KOPT-K1 (cell line): Measurements from ENCODE around the gene PBX4.

ENCODE experiments used
- H3K27ac ChIP-seq: fragments of 200-600 bp; sonication (generic); 2 replicates; pipeline ENCODE4 v1.5.1; 2016; ENCODE audit warnings: antibody characterized with exemption, mild to moderate bottlenecking, low read depth, low read length; ENCODE audit not compliant: poor library complexity, severe bottlenecking
- H3K36me3 ChIP-seq: fragments of 200-600 bp; sonication (generic); 2 replicates; pipeline ENCODE4 v1.5.1; 2017; ENCODE audit warnings: antibody characterized with exemption, mild to moderate bottlenecking, low read length, moderate library complexity; ENCODE audit not compliant: insufficient read depth
- H3K9me3 ChIP-seq: fragments of 200-600 bp; sonication (generic); 2 replicates; pipeline ENCODE4 v1.5.1; 2017; ENCODE audit warnings: antibody characterized with exemption, low read length, mild to moderate bottlenecking; ENCODE audit not compliant: insufficient read depth, poor library complexity, severe bottlenecking

The PBX4 gene

GRCh38 chr19:19637186-19637522 lies 18.7 kb upstream of the PBX4 start:
- no peaks in the 10 kb centered on the region for H3K9me3 ChIP-seq
- no peak overlapping the region for H3K27ac ChIP-seq
- peaks cover 62% of the 10 kb centered on the region for H3K36me3 ChIP-seq

DNA sequence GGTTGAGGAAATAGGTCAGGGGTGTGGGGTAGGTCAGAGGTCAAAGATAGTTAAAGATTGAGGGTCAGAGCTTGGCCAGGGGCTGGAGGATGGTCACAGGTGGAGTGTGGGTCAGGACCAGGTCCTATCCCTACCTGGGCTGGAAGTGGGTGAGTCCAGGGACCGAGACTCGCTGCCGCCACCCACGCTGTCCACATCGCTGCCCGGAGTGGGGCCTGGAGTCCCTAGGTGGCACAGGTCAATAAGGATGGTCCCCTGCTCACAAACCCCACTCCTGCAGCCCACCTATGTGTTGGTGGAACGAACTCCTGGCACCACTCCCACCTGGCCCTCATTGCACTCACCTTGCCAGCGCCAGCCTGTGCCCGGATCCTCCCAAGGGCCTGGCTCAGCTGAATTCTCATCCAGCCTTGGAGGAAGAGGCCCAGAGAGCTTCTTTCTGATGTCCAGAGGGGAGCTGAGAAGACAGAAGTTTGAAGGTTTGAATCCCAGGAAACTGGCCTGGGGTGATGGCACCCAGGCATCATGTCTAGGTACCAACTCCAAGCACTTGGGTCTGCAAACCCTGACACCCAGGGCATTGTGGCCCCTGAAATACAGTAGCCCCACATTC lies 18.2 kb upstream of the PBX4 start:
- peaks cover 63% of the 10 kb centered on the region for H3K36me3 ChIP-seq
- H3K27ac ChIP-seq, result no peak overlapping the region
- H3K9me3 ChIP-seq, result no peaks in the 10 kb centered on the region

DNA sequence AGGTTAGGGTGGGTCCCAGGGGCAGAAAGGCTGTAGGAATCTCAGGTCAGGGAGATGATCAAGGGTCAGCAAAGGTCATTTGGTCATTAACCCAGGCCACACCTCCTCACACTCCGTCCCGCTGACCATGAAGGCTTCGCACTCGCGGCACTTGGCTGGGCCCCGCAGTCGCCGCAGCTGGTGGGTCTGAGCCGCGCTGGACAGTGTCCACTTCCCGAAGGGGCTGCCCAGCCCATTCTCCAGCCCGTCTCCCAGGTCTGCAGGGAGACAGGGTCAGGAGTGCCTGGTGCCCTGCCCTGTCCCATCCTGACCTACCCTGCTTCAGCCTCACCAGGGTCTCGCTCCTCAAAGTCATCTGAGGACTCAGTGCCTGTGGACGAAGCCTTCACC lies 16.8 kb upstream of the PBX4 start:
- no peak overlapping the region for H3K27ac ChIP-seq
- H3K36me3 ChIP-seq, result peaks cover 63% of the 10 kb centered on the region
- no peaks in the 10 kb centered on the region for H3K9me3 ChIP-seq

- Histone ChIP-seq H3K9me3 (no peaks in the 10 kb centered on the region), H3K27ac (no peak overlapping the region), H3K36me3 (peaks cover 64% of the 10 kb centered on the region)
Observed at GRCh38 chr19:19634516-19635312, 16.2 kb upstream of the PBX4 start.

- H3K27ac ChIP-seq, result no peak overlapping the region
- H3K36me3 ChIP-seq, result peaks cover 65% of the 10 kb centered on the region
- H3K9me3 ChIP-seq, result no peaks in the 10 kb centered on the region
Observed at GRCh38 chr19:19633711-19634515, 15.4 kb upstream of the PBX4 start.

DNA sequence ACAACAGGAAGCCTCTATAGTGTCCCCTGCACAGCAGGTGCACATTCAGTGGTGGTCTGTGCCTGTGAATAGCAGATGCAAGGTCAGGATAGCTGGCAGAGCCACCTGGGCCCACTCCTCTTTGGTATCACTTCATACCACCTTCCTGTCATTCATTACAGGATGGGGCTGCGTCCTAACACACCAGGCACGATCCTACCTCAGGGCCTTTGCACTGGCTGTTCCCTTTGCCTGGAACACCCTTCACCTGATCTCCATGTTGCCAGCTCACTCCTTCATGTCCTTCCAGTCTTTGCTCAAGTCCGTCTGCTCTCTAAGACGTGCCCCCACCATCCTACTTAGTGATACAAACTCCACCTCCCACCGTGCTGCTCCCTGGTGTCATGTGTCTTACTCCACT lies 14.2 kb upstream of the PBX4 start:
- no peak overlapping the region for H3K27ac ChIP-seq
- H3K9me3 ChIP-seq, result no peaks in the 10 kb centered on the region
- peaks cover 62% of the 10 kb centered on the region for H3K36me3 ChIP-seq

GRCh38 chr19:19631346-19631745 lies 12.9 kb upstream of the PBX4 start:
- no peak overlapping the region for H3K27ac ChIP-seq
- no peaks in the 10 kb centered on the region for H3K9me3 ChIP-seq
- H3K36me3 ChIP-seq, result peaks cover 49% of the 10 kb centered on the region

GRCh38 chr19:19630426-19630825 lies 11.9 kb upstream of the PBX4 start:
- H3K27ac ChIP-seq, result no peak overlapping the region
- H3K9me3 ChIP-seq, result no peaks in the 10 kb centered on the region
- peaks cover 46% of the 10 kb centered on the region for H3K36me3 ChIP-seq

DNA sequence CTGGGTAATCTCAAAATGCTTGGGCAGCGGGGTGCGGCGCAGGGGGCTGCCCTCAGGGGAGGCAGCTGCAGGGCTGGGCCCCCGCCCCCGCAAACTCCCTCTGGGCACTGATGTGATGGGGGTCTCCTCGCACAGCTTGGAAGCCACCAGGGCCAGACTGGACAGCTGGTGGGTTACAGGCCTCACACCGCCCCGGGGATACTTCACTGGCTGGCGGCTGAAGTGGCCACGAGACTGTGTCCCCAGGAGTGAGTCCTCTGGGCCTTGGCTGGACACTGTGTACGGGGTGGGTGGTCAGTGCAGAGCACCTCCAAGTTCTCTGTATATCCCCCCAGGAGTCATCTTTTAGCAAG lies 11.6 kb upstream of the PBX4 start:
- Histone ChIP-seq H3K36me3 (peaks cover 42% of the 10 kb centered on the region), H3K27ac (no peak overlapping the region), H3K9me3 (no peaks in the 10 kb centered on the region)

GRCh38 chr19:19628501-19629134 lies 10.1 kb upstream of the PBX4 start:
- H3K9me3 ChIP-seq, result no peaks in the 10 kb centered on the region
- H3K36me3 ChIP-seq, result peaks cover 36% of the 10 kb centered on the region
- H3K27ac ChIP-seq, result no peak overlapping the region

GRCh38 chr19:19627621-19628500 lies 9.4 kb upstream of the PBX4 start, which contains the start of gene LPAR2:
LPAR2 (minus strand) TSS chr19:19628220; CDS start chr19:19627275, 945 bp downstream.
- Histone ChIP-seq H3K9me3 (no peaks in the 10 kb centered on the region), H3K27ac (no peak within 1 kb of the TSS), H3K36me3 (peaks cover 30% of the 10 kb centered on the region)

DNA sequence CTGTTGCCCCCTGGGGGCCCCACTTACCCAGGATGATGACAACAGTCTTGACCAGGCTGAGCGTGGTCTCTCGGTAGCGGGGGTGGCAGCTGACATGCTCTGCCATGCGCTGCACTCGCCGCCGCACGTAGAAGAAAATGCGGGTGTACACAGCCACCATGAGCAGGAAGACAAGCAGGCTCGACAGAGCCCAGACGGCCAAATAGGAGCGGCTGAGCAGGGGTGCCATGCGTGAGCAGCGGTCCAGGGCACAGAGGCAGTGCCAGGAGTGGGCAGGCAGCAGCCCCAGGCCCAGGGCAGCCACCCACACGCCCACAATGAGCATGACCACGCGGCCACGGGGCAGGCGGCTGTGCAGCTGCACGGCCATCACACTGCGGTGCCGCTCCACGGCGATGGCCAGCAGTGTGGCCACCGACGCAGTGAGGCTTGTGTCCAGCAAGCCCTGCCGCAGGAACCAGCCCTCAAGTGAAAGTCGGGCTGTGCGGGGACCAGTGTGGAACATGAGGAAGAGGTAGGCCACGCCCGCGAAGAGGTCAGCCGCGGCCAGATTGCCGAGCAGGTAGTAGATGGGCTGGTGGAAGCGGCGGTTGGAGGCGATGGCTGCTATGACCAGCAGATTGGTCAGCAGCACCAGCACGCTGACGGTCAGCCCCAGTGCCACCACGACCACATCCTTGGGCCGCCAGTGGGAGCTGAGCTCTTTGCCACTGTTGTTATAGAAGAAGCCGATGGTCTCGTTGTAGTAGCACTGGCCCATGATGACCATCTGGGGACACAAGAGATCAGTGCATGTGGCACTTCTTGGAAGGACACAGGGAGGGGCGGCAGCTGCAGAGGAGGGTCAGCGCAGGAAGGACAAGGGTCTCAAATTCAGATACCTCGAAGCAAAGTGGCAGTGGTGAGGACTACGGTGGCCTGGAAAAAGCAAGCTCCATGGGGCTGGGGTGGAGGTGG lies 8.3 kb upstream of the PBX4 start:
- Histone ChIP-seq H3K9me3 (no peaks in the 10 kb centered on the region), H3K36me3 (peaks cover 20% of the 10 kb centered on the region), H3K27ac (no peak overlapping the region)

DNA sequence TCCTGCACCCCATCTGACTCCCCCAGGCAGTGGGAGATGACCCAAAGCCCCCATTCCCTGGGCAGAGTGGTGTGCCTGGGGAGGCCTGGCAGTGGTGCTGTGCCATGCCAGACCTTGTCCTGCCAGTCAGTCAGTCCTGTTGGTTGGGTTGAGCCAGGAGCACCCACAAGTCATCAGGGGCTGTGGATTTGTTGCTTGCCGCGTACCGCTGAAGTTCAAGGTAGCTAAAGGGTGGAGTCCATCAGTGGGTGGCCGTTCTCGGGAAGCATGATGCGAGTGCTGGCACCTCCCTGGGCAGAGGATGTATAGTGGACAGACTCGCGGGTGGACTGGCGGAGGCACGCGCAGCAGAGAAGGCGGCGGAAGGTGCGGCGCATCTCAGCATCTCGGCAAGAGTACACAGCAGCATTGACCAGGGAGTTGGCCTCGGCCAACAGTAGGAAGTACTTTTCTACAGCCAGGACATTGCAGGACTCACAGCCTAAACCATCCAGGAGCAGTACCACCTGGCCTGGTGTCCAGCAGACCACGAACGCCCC lies 5.6 kb upstream of the PBX4 start:
- Histone ChIP-seq H3K9me3 (no peaks in the 10 kb centered on the region), H3K36me3 (peaks cover 10% of the 10 kb centered on the region), H3K27ac (no peak overlapping the region)
